SK-N-SH treated with all-trans-retinoic acid at 6 μM for 48 hours (cell line): ENCODE results near the gene BNC2.

Source experiments
- ATAC-seq: fragments of 200-7000 bp; cut with Tn5 transposase; 3 replicates; pipeline ENCODE4 v1.9.1; 2020; ENCODE audit warnings: mild to moderate bottlenecking, moderate library complexity
- CREB5 ChIP-seq: fragments of 250-450 bp; sonication (Bioruptor Pico); IDR thresholded peaks from 2 replicates; pipeline ENCODE4 v1.5.1; 2020; ENCODE audit warnings: low read depth, mild to moderate bottlenecking, moderate library complexity
- CSDC2 ChIP-seq: fragments of 250-450 bp; sonication (Bioruptor Pico); IDR thresholded peaks from 2 replicates; pipeline ENCODE4 v1.5.0; 2020; ENCODE audit warnings: mild to moderate bottlenecking, moderate library complexity
- CSRNP3 ChIP-seq: fragments of 250-450 bp; sonication (Bioruptor Pico); IDR thresholded peaks from 2 replicates; pipeline ENCODE4 v1.5.1; 2021; ENCODE audit warnings: mild to moderate bottlenecking, moderate library complexity
- ESRRG ChIP-seq: fragments of 250-450 bp; sonication (Bioruptor Pico); IDR thresholded peaks from 2 replicates; pipeline ENCODE4 v1.6.1; 2021; ENCODE audit warnings: mild to moderate bottlenecking
- OSR1 ChIP-seq: fragments of 250-450 bp; sonication (Bioruptor Pico); IDR thresholded peaks from 2 replicates; pipeline ENCODE4 v1.8.0; 2022; ENCODE audit warnings: moderate library complexity, mild to moderate bottlenecking, inconsistent platforms
- POU6F1 ChIP-seq: fragments of 250-450 bp; sonication (Bioruptor Pico); IDR thresholded peaks from 2 replicates; pipeline ENCODE4 v1.8.0; 2021; ENCODE audit warnings: low read depth, mild to moderate bottlenecking, moderate library complexity, borderline replicate concordance
- PPARA ChIP-seq: fragments of 250-450 bp; sonication (Bioruptor Pico); IDR thresholded peaks from 2 replicates; pipeline ENCODE4 v1.5.0; 2020; ENCODE audit warnings: mild to moderate bottlenecking, borderline replicate concordance
- RARB ChIP-seq: fragments of 250-450 bp; sonication (Bioruptor Pico); IDR thresholded peaks from 2 replicates; pipeline ENCODE4 v1.8.0; 2021; ENCODE audit warnings: mild to moderate bottlenecking, moderate library complexity
- TCF4 ChIP-seq: fragments of 250-450 bp; sonication (Bioruptor Pico); IDR thresholded peaks from 2 replicates; pipeline ENCODE4 v1.8.0; 2021; ENCODE audit warnings: mild to moderate bottlenecking, moderate library complexity, borderline replicate concordance
- TOX ChIP-seq: fragments of 250-450 bp; sonication (Bioruptor Pico); IDR thresholded peaks from 2 replicates; pipeline ENCODE4 v1.8.0; 2021; ENCODE audit warnings: mild to moderate bottlenecking, moderate library complexity, borderline replicate concordance
- TSHZ2 ChIP-seq: fragments of 250-450 bp; sonication (Bioruptor Pico); IDR thresholded peaks from 2 replicates; pipeline ENCODE4 v1.5.0; 2020; ENCODE audit warnings: mild to moderate bottlenecking, moderate library complexity
- ZC3H10 ChIP-seq: fragments of 250-450 bp; sonication (Bioruptor Pico); IDR thresholded peaks from 2 replicates; pipeline ENCODE4 v1.5.1; 2021; ENCODE audit warnings: mild to moderate bottlenecking, moderate library complexity
- ZNF70 ChIP-seq: fragments of 450-650 bp; formaldehyde crosslinking; IDR thresholded peaks from 2 replicates; pipeline ENCODE4 v1.5.0; 2020; ENCODE audit warnings: mild to moderate bottlenecking, moderate library complexity
- ZNF8 ChIP-seq: fragments of 450-650 bp; formaldehyde crosslinking; IDR thresholded peaks from 2 replicates; pipeline ENCODE4 v1.5.0; 2020; ENCODE audit warnings: mild to moderate bottlenecking, moderate library complexity

BNC2 gene

GRCh38 chr9:16453390-16453789, 417.1 kb downstream of the BNC2 start (continued):
- TF ChIP-seq CSRNP3 (CRISPR knock-in tag) = no peak

GRCh38 chr9:16450578-16450977, 419.9 kb downstream of the BNC2 start:
- TF ChIP-seq RARB (CRISPR knock-in tag) (no peak), CSRNP3 (CRISPR knock-in tag) (no peak), ZNF8 (no peak), POU6F1 (CRISPR knock-in tag) (no peak), ZC3H10 (CRISPR knock-in tag) (no peak), ZNF70 (CRISPR knock-in tag) (no peak), CSDC2 (CRISPR knock-in tag) (no peak), TCF4 (CRISPR knock-in tag) (no peak), OSR1 (CRISPR knock-in tag) (no peak), PPARA (CRISPR knock-in tag) (no peak), CREB5 (no peak)
- peak; percentile 53; the same call in 2 of the 3 replicates for ATAC-seq

- ATAC-seq = no peak
- TF ChIP-seq TCF4 (CRISPR knock-in tag) (peak; percentile 96), TSHZ2 (CRISPR knock-in tag) (peak; percentile 51; the same call in 1 of the 2 replicates), ESRRG (no peak), POU6F1 (CRISPR knock-in tag) (no peak), TOX (CRISPR knock-in tag) (no peak), CSRNP3 (CRISPR knock-in tag) (peak; percentile 53; the same call in 1 of the 2 replicates)
- TF ChIP-seq, all 23 proteins: peak for 3
These were observed 420.4 kb downstream of the BNC2 start for GRCh38 chr9:16450043-16450442.
